ENCODE measurements around the gene PLD1.

- TF ChIP-seq CTCF (IDR thresholded peaks at IDR 0.05) (no peak), POLR2A (IDR thresholded peaks at IDR 0.05) (no peak), EP300 (IDR thresholded peaks at IDR 0.05) (no peak), POLR2AphosphoS5 (IDR thresholded peaks at IDR 0.05) (no peak)
These were observed 12.4 kb downstream of the PLD1 start for GRCh38 chr3:171797873-171798272.
